Activated effector memory CD4-positive, alpha-beta T cell treated with anti-CD3 and anti-CD28 coated beads, Interleukin-2, amount 50 U/mL, for 16 hours (primary cell): ENCODE data around the gene ABCD3.

ENCODE experiments used
- DNase-seq: peaks from one replicate; pipeline ENCODE4 v3.0.0-alpha.2; 2020

ABCD3 gene

DNA sequence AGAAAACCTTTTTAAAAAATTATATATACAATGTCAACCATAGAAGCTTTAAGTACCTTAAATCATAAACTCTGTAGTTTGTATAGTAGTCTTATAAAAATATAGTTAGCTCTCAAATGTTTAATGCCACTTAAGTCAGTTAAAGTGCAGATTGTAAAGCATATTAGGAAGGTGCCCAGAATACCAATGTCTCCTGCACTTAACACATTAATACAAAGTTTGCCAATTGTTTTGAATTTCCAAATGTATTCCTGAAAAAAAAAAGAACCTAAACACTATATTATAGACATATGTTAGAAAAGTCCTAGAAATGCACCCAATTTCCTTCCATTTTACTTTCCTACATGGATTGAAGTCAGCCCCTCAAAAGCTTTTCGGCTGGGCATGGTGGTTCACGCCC is 111.2 kb downstream of the ABCD3 start:
- DNase-seq, result no peak

DNA sequence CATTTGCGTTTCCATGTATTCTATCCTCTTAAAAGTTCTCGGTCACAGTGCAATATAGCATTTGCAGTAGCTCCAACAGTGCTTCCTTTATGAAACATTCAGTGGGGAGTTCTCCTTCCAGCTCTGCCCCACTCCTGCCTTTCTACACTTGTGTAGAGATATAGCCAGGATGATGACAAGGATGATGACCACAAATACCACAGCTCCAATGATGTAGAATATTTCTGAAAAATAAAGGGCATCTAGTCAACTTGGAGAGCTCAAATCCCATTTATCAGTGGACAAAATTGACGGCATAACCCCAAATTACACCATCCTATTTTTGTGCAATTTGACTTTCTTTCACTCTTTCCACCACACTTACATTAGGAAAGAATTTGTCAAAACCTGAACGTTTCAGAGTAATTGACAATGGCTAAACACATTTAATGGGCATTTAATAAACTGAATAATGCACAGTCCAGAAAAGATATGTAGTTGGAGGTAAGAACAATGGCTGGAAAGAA is 112.2 kb downstream of the ABCD3 start:
- DNase-seq, result no peak

DNA sequence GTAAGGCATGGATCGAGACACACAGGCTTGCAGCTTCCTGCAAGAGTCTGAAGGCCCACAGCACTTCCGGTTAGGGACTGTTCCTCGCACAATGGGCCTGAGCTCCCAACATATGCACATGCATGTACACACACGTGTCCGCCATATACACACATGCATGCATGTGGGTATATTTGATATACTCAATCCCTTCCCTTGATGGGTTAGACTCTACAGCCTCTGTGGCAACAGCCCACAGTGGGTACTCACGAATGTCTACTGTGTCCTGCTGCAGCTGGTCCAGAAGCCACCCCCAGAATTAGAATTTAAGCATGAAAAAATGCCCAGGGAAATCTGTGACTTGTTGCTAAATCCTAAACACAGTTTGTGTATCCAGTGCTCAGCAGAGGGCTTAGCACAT is 113.5 kb downstream of the ABCD3 start:
- DNase-seq, result no peak

DNA sequence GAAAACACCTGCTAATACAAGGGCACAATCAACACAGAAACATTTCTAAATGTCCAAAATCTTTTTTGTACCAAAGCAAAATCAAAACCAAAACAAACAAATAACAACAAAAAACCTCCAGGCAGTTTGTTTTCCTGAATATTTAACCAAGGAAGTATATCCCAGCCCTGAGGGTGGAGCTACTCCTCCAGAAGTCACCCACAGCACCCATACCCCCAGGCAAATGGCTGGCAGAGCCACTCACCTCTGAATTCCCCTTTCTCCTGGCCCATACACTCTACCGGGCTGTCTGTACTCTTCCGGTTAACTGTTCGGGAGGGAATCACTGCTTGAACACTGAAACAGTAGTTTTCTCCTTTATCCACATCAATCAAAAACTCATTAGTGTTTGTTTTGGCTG is 113.9 kb downstream of the ABCD3 start:
- no peak for DNase-seq

GRCh38 chr1:94535095-94535494 is 116.9 kb downstream of the ABCD3 start:
- DNase-seq, result no peak

DNA sequence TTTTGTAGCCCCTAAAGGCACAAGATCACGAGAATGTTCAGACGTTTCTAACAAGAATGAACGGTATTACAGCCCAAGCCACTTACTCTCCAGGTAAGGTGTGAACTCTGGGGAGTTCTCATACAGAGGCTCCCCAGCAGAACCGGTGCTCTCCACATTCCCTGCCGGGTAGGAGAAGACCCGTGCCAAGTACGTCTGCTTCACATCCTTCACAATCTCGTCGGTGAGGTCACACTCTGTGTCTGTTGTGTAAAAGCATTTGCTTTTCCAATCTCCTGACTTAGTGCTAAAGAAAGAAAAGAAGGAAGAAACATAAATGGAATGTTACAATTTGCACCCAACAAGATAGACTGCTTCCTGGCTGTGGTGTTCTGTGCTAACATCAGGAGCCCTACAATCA is 117.7 kb downstream of the ABCD3 start:
- no peak for DNase-seq

- no peak for DNase-seq
Measured at GRCh38 chr1:94537254-94537653, 119.1 kb downstream of the ABCD3 start.

DNA sequence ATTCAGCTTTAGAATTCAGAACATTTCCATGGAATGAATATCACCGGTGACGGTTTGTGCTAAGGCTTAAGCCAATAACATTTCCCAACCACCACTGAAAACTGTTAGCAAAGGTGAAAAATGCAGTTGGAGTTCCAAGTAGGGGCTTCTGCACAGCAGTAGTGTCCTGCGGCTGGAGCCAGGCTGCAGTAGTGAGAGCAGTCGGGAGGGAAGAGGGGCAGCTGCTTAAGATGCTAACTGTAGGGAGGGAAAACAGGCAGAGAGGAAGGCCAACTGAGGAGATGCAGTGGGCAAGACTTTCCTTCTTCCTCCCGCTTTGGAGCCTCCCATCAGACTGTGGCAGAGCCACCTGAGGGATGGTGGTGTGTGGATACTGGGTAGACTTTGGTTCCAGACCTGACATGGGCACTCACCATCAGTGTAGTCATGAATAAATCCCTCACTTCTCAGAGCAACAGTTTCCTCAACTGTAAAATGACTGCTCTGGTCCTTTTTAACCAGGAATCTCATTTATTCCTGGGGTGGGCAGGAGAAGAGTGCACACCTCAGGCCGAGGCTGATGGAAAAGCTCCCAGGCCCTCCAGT is 120.1 kb downstream of the ABCD3 start:
- DNase-seq, result no peak

GRCh38 chr1:94539496-94539895 is 121.3 kb downstream of the ABCD3 start:
- DNase-seq, result no peak

DNA sequence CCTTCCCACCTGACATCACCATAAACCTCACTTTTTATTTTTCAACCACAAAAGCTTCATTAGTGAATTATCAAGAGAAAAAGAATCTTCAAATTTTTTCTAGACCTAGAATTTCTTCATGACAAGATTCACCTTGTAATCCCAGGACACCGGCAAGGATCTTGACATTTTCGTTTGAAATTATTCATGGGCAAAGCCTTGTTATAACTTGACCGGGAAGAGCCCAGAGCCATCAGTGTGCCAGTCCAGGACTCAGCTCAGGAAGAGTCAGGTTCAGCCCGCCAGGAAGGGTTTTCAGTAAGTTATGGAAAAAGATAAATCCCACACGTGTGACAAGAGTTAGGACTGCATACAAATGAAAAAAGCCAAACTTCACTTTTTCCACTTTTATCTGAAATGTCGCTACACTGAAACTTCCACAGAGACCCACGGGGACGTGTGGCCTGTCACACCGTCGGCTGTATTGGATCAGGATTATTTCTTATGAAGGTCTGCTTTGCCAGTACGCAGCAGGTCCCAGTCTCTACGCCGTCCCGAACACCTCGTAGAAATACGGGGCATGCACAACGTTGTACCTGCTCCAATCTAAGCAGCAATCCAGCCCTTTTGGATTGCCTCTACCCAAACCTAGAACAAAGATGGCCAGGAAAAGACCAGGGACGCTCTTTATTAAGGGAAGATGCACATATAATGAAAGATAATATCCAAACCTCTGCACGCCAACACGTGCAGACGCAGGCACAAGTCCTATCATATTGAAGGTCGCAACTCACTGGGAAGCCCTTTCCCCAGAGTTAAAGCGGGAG is 122.5 kb downstream of the ABCD3 start:
- no peak for DNase-seq

- DNase-seq, result peak; percentile 88
Measured at GRCh38 chr1:94541246-94542087, 123.3 kb downstream of the ABCD3 start, which contains the start of gene F3. Gene F3 (minus strand): TSS chr1:94541759. CDS start chr1:94541636, 123 bp downstream.

- no peak for DNase-seq
Measured at GRCh38 chr1:94542088-94542870, 124.1 kb downstream of the ABCD3 start.

DNA sequence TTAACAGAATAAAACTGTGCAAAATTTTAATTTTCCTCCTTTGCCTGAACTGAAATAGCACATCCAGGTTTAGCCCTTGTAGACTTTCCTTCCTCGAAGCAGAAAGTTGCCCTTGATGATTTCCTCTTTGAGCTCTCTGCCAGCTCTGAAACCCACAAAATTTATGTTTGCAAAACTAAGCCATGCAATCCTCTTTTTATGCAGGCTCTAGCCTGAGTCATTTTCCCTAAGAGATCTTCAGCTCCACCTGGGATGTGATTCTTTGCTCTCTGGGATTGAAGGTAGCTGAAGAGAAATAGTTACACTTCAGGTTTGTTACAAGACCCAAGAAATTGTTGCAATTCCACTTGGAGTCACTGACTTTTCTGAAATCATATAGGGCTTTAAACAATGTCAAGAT is 124.8 kb downstream of the ABCD3 start:
- no peak for DNase-seq

DNA sequence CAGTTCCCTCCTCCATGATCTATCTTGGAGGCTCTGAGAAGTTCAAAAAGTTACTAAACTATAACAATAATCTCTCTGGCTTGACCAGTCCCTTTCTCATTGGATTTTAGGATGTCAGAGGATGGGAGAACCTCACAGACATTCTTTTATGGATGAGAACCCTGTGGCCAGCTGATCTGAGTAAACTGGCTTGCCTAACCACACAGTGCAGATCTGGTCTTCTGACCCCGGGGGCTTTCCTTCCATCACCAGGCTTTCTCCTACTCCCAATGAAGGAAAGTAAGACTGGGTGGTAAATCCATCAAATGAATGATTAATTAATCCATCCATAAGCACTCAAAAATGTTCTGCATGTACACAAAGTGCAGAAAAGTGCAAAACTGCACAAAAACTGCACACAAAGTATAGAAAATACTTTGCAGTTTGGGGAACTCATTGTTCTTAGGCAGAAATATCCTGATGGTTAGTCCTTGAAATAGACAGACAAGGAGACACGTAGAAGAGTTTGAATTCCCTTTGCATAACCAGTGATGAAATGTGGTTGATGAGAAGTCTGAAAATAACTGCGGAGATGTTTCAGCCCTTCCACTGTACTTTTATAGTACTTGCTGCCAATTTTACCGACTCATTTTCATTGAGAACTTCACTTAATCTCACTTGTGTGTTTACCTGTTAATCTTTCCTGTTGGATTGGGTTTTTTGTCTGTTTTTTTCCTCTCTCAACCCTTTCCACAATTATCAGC is 125.9 kb downstream of the ABCD3 start:
- no peak for DNase-seq

GRCh38 chr1:94544706-94545490 is 126.7 kb downstream of the ABCD3 start:
- no peak for DNase-seq

- no peak for DNase-seq
Measured at GRCh38 chr1:94549706-94550105, 131.5 kb downstream of the ABCD3 start.

GRCh38 chr1:94550396-94550795 is 132.2 kb downstream of the ABCD3 start:
- DNase-seq, result no peak

- DNase-seq, result no peak
Measured at GRCh38 chr1:94550800-94551241, 132.6 kb downstream of the ABCD3 start.

GRCh38 chr1:94551449-94551848 is 133.3 kb downstream of the ABCD3 start:
- DNase-seq, result no peak

DNA sequence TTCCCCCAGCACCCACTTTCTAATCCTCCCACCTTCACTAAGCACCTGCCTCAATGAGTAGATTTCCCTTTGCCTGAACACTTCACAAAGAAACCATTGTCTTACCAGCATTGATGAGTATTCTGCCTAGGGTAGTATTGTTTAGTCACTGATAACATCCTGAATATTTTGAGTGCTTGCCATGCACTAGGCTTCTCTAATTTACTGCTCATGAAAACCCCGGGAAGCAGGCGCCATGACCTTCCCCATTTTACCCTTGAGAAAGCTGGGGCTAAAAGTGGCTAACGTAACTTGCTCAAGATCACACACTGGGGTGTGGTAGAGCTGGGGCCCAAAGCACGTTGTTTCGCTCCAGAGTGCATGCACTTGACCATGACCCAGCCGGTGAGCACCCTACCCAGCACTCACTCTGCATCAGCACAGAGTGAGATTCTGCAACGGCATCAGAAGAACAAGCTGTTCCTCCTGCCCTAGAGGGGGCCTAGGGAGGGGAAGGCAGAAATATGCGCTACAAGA is 133.9 kb downstream of the ABCD3 start:
- no peak for DNase-seq

DNA sequence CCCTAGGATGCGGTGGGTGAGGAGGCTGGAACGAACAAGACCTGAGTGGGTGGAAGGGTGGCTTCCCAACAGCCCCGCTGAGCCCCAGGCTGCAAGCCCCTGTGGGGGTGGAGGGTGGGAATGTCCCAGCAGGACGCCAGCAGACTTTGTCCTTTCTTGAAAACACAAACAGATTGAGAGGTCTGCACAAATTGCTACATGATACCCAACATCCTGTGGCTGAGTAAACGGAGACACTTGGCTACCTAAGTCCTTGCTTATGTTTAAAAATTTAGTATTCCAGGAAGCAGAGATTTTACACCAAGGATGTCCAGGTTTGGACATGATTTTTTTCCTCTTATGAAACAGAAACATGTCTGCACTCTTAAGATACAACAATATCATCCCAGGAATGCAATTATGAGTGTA is 135.1 kb downstream of the ABCD3 start:
- DNase-seq, result no peak
